OCI-LY3 (cell line): ENCODE data around the gene SSBP4.

Experiments
- H2AFZ ChIP-seq: fragments of 200-600, 300-600 bp; shearing (Covaris generic); 2 replicates; pipeline ENCODE4 v1.6.0; 2014; ENCODE audit warnings: antibody characterized with exemption, low read depth, low read length
- H3K27ac ChIP-seq: fragments of 200-600, 300-600 bp; sonication (generic); 2 replicates; pipeline ENCODE4 v1.5.1; 2014; ENCODE audit warnings: mild to moderate bottlenecking, low read length, moderate library complexity, mixed read lengths
- H3K27me3 ChIP-seq: fragments of 200-600, 300-600 bp; sonication (generic); 2 replicates; pipeline ENCODE4 v1.6.1; 2014; ENCODE audit warnings: low read depth, low read length, mixed read lengths
- H3K36me3 ChIP-seq: fragments of 200-600, 300-600 bp; sonication (generic); replicated peaks from 2 replicates; pipeline ENCODE3; 2014; ENCODE audit warnings: low read depth, low read length, mixed read lengths
- H3K4me1 ChIP-seq: fragments of 300-600, 200-600 bp; sonication (generic); 2 replicates; pipeline ENCODE4 v1.6.1; 2014; ENCODE audit warnings: low read length, mixed read lengths
- H3K4me2 ChIP-seq: fragments of 200-600, 300-600 bp; sonication (generic); 2 replicates; pipeline ENCODE4 v1.6.1; 2014; ENCODE audit warnings: low read length, mixed read lengths
- H3K4me3 ChIP-seq: fragments of 300-600, 200-600 bp; sonication (generic); 2 replicates; pipeline ENCODE4 v1.5.1; 2014; ENCODE audit warnings: antibody characterized with exemption, mild to moderate bottlenecking, low read length, moderate library complexity
- H3K79me2 ChIP-seq: fragments of 300-600, 200-600 bp; shearing (Covaris generic); 2 replicates; pipeline ENCODE4 v1.6.1; 2014; ENCODE audit warnings: mild to moderate bottlenecking, low read length, mixed read lengths
- H3K9ac ChIP-seq: fragments of 300-600, 200-600 bp; shearing (Covaris generic); 2 replicates; pipeline ENCODE4 v1.6.0; 2014; ENCODE audit warnings: mild to moderate bottlenecking, low read length, moderate library complexity
- H3K9me3 ChIP-seq: fragments of 200-600, 300-600 bp; shearing (Covaris generic); 2 replicates; pipeline ENCODE4 v1.6.1; 2014; ENCODE audit warnings: low read length, mixed read lengths; ENCODE audit not compliant: insufficient read depth
- H4K20me1 ChIP-seq: fragments of 200-600, 300-600 bp; sonication (generic); 2 replicates; pipeline ENCODE4 v1.6.1; 2016; ENCODE audit warnings: low read length, mixed read lengths; ENCODE audit not compliant: insufficient read depth
- EZH2phosphoT487 ChIP-seq: fragments of 200-600 bp; shearing (Covaris generic); IDR thresholded peaks from 2 replicates; pipeline ENCODE4 v1.6.1; 2018; ENCODE audit warnings: antibody characterized with exemption, mixed run types, low read depth
- TF ChIP-seq, protein P1 (sequence below): fragments of 200-600, 300-600 bp; sonication (generic); IDR thresholded peaks from 2 replicates; pipeline ENCODE4 v1.5.1; 2014; ENCODE audit warnings: antibody characterized with exemption, low read length, low read depth

The SSBP4 gene

DNA sequence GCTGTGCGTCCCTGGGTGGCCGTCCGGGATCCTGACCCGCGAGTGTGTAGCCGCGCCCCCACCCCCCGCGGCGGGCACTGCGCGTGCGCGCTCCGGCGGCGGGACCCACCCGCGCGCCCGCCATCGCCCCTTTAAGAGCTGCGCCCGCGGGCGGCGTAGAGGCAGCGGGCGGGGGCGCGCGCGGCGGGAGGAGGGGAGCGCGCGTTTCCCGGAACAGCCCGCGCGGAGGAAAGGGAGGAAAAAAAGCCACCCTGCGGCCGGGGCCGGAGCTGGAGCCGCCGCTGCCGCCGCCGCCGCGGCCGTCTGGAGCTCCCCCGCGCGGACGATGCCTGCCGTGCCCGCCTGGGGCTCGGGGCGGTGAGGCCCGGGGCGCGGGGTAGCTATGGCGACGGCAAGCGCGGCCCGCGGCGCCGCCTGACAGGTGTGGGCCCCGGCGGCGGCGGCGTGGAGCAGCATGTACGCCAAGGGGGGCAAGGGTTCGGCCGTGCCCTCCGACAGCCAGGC lies at the start of gene SSBP4:
Gene SSBP4 (plus strand): TSS at position 204 of the 504 bp plus-strand sequence. CDS start 251 bp downstream, at position 455.
- H3K27ac ChIP-seq = no peak within 1 kb of the TSS
- H3K4me2 ChIP-seq = peak within 1 kb of the TSS; percentile 94
- peaks cover 34% of the 10 kb centered on the region for H4K20me1 ChIP-seq
- H3K27me3 ChIP-seq = peaks cover 19% of the 10 kb centered on the region
- no peaks in the 10 kb centered on the region for H3K36me3 ChIP-seq
- H2AFZ ChIP-seq = peak within 1 kb of the TSS; percentile 51; the same call in 1 of the 2 replicates
- H3K4me3 ChIP-seq = peak within 1 kb of the TSS; percentile 80
- peaks cover 46% of the 10 kb centered on the region for H3K79me2 ChIP-seq
- H3K4me1 ChIP-seq = peaks cover 30% of the 10 kb centered on the region
- peak within 1 kb of the TSS; percentile 68 for H3K9ac ChIP-seq
- H3K9me3 ChIP-seq = no peaks in the 10 kb centered on the region
- TF ChIP-seq, protein P1, sequence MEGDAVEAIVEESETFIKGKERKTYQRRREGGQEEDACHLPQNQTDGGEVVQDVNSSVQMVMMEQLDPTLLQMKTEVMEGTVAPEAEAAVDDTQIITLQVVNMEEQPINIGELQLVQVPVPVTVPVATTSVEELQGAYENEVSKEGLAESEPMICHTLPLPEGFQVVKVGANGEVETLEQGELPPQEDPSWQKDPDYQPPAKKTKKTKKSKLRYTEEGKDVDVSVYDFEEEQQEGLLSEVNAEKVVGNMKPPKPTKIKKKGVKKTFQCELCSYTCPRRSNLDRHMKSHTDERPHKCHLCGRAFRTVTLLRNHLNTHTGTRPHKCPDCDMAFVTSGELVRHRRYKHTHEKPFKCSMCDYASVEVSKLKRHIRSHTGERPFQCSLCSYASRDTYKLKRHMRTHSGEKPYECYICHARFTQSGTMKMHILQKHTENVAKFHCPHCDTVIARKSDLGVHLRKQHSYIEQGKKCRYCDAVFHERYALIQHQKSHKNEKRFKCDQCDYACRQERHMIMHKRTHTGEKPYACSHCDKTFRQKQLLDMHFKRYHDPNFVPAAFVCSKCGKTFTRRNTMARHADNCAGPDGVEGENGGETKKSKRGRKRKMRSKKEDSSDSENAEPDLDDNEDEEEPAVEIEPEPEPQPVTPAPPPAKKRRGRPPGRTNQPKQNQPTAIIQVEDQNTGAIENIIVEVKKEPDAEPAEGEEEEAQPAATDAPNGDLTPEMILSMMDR = no peak
- TF ChIP-seq EZH2phosphoT487 = no peak

DNA sequence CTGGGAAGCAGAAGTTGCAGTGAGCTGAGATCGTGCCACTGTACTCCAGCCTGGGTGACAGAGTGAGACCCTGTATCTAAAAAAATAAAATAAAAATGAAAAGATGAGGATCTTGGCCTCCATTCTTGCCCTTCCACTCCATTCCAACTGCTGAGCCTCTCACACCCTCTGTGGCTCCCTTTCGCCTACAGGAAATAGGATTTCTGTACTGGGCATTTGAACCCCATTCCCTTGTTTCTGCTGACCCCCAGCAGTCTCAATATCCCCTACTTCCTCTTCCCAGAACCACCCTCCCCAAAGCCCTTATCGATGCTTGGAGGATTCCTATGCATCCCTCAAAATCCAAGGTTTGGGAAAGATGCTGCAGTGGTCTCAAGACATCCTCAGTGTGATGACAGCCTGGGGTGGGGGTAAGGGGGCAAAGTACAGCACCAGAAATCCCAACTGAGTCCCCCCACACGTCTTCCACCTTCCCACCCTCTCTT lies 45.7 kb upstream of the SSBP4 start:
- H3K4me1 ChIP-seq = peaks cover 59% of the 10 kb centered on the region
- no peaks in the 10 kb centered on the region for H3K36me3 ChIP-seq
- H3K9ac ChIP-seq = peak overlapping the region; percentile 68
- peak overlapping the region; percentile 57; the same call in 1 of the 2 replicates for H3K4me3 ChIP-seq
- H4K20me1 ChIP-seq = no peaks in the 10 kb centered on the region
- TF ChIP-seq EZH2phosphoT487 = no peak
- TF ChIP-seq, protein P1 = no peak
- no peaks in the 10 kb centered on the region for H3K79me2 ChIP-seq
- H3K27ac ChIP-seq = peak overlapping the region; percentile 70
- H3K9me3 ChIP-seq = no peaks in the 10 kb centered on the region
- H3K27me3 ChIP-seq = no peaks in the 10 kb centered on the region
- no peak overlapping the region; the same call in 1 of the 2 replicates for H2AFZ ChIP-seq
- H3K4me2 ChIP-seq = peak overlapping the region; percentile 79

DNA sequence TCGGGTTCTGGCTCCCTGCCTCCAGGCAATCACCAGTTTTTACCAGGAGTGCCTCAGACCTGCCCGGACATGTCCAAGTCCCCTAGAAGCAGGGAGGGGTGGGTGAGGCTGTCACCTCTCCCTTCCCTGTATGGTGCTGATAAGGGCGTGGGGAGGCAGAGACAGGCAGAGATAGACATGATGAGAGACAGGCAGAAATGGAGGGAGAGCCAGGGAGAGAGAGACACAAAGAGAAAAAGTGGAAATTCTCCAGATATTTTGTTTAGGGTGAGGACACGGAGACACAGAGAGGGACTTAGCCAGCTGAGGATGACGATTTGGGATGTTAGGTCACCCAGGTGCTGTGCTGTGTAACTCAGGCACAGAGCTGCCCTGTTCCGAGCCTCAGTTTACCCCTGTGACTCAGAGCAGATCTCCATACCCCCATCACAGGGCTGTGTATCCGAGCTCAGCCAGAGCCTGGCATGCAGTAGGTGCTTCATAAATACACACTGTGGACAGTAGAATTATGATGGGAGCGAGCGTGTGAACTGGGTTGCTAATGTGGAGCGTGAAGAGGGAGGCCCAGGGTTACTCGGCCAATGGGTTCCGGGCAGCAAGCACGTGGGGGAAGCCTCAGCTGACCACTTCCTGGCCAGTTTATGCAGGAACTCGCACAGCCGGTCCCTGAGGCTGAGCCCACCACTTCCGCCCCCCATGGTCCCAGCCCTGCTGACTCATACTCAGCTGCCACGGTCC lies 45.1 kb upstream of the SSBP4 start:
- Histone ChIP-seq H3K4me1 (peaks cover 59% of the 10 kb centered on the region), H3K4me2 (peak overlapping the region; percentile 79), H3K36me3 (no peaks in the 10 kb centered on the region), H2AFZ (peak overlapping the region; percentile 10; the same call in 1 of the 2 replicates), H3K4me3 (peak overlapping the region; percentile 57), H3K9ac (peak overlapping the region; percentile 68), H3K79me2 (no peaks in the 10 kb centered on the region), H3K27ac (peak overlapping the region; percentile 70), H4K20me1 (no peaks in the 10 kb centered on the region), H3K9me3 (no peaks in the 10 kb centered on the region), H3K27me3 (no peaks in the 10 kb centered on the region)
- TF ChIP-seq, protein P1 = no peak
- no peak for TF ChIP-seq EZH2phosphoT487

- Histone ChIP-seq H3K36me3 (no peaks in the 10 kb centered on the region), H3K4me1 (peaks cover 50% of the 10 kb centered on the region), H3K9me3 (no peaks in the 10 kb centered on the region), H3K9ac (no peak overlapping the region), H3K27ac (peak overlapping the region; percentile 43), H4K20me1 (no peaks in the 10 kb centered on the region), H2AFZ (0 out of 2 replicates have a peak overlapping the region, but pooled peaks have one; percentile 23), H3K4me3 (no peak overlapping the region), H3K4me2 (peak overlapping the region; percentile 13), H3K79me2 (no peaks in the 10 kb centered on the region), H3K27me3 (no peaks in the 10 kb centered on the region)
- no peak for TF ChIP-seq EZH2phosphoT487
- TF ChIP-seq, protein P1 = no peak
Measured at GRCh38 chr19:18377026-18377425, 42.2 kb upstream of the SSBP4 start.
